ENCODE results near the gene GRID1. TPM values are rescaled to one million over a fixed set of nuclear protein-coding genes. Genes with fewer than 3 reads are reported as not detected.

Gene GRID1
- total and polyA plus RNA-seq, 9 of the 15 experiments (the other 6 are each of a cell fraction or from before 2014, with no cell fraction given): 0.01 to 7.2 (median 1.2) TPM

- H3K4me3 ChIP-seq: no peak overlapping the region
- 0% methylated on average over 7 of the region's 8 CpGs for WGBS (ENCODE audit: insufficient coverage, low coverage, missing lambda C conversion rate)
- intact Hi-C loops (cut with micrococcal nuclease): loop anchor here (10.0 kb wide), 1 partner anchor 1830 kb away; no protein-coding TSS in a partner anchor
- H3K9me1 ChIP-seq (ENCODE audit: control insufficient read depth, insufficient read depth, low read length): no peaks in the 10 kb centered on the region
- H3K36me3 ChIP-seq (ENCODE audit: control insufficient read depth, insufficient read depth, low read length): no peaks in the 10 kb centered on the region
- BruUV-seq (replicated peaks): no TSS peak
- H3K4me1 ChIP-seq (replicated peaks in 1 of 2; ENCODE audit: control insufficient read depth in 2 of 2, insufficient read depth in 2 of 2, low read length in 2 of 2): peaks cover 0 to 9% of the 10 kb centered on the region in 2 experiments; a peak in 2 of 5 replicates
- no peaks in the 10 kb centered on the region for H3K79me2 ChIP-seq (ENCODE audit: control insufficient read depth, insufficient read depth, low read length)
- ATAC-seq (no peak), DNase-seq (ENCODE audit: extremely low read depth in 1 of 4, low spot score in 3 of 4) (no peak), FAIRE-seq (no peak)
- peaks cover 6% of the 10 kb centered on the region; the same call in 1 of the 2 replicates for H4K20me1 ChIP-seq (replicated peaks; ENCODE audit: control insufficient read depth, insufficient read depth, low read length)
- no peak overlapping the region for H3K9ac ChIP-seq (ENCODE audit: insufficient read depth in 1 of 2, low read depth in 2 of 2, low read length in 2 of 2)
- peaks cover 0 to 9% of the 10 kb centered on the region in 2 experiments; a peak in 1 of 5 replicates for H3K27me3 ChIP-seq (ENCODE audit: control insufficient read depth in 2 of 2, insufficient read depth in 2 of 2, low read length in 2 of 2)
- in situ Hi-C loops (cut with MboI): loop anchor here (10.0 kb wide), 1 partner anchor 110 kb away; no protein-coding TSS in a partner anchor
- H3K27ac ChIP-seq (ENCODE audit: extremely low read depth, low read depth, low read length): no peak overlapping the region
- H3K4me2 ChIP-seq (ENCODE audit: insufficient read depth, low read length): no peak overlapping the region
- no peaks in the 10 kb centered on the region for H3K9me3 ChIP-seq (replicated peaks; ENCODE audit: control insufficient read depth, insufficient read depth, low read depth, low read length)
- CTCF ChIA-PET (ENCODE audit: low intra/inter-chr PET ratio): no interaction called here
- POLR2A ChIA-PET: no interaction called here
- no peak for TF ChIP-seq TBP (optimal IDR thresholded peaks at IDR 0.05; ENCODE audit: low read depth, low read length)
- TF ChIP-seq RBM15 (IDR thresholded peaks at IDR 0.05; ENCODE audit: insufficient read depth, low read length): no peak
- TF ChIP-seq FOXP4 (CRISPR knock-in tag; IDR thresholded peaks at IDR 0.05; ENCODE audit: borderline replicate concordance): no peak
- TF ChIP-seq ZNF584 (CRISPR knock-in tag; IDR thresholded peaks at IDR 0.05; ENCODE audit: low read depth): no peak
- no peak for TF ChIP-seq PHB2 (IDR thresholded peaks at IDR 0.05; ENCODE audit: low read depth)
- no peak for TF ChIP-seq ARID4B (CRISPR knock-in tag; IDR thresholded peaks at IDR 0.05)
- no peak for TF ChIP-seq HES1 (IDR thresholded peaks at IDR 0.05; ENCODE audit: low read depth)
- TF ChIP-seq RBM14 (IDR thresholded peaks at IDR 0.05; ENCODE audit: borderline replicate concordance, insufficient read depth, low read depth, low read length): no peak
- TF ChIP-seq CBX2 (IDR thresholded peaks at IDR 0.05; ENCODE audit: insufficient read depth, low read length, poor library complexity, severe bottlenecking): no peak
- H2AFZ ChIP-seq (ENCODE audit: low read depth, low read length): no peak overlapping the region
Observed at GRCh38 chr10:86374664-86375063, 8.1 kb upstream of the GRID1 start.
